Stomach (tissue), 9 donors: ENCODE measurements around the gene PIGX. TPM values are rescaled to one million over a fixed set of nuclear protein-coding genes. Genes with fewer than 3 reads are reported as not detected.
A peak's percentile ranks its signal among the peaks of the same experiment; 100 is the strongest.
"Not testable (repeated sequence)": the region's sequence is repeated elsewhere in the genome, so short reads cannot be mapped to it uniquely, and the experiment has no call there.

Source experiments
- DNase-seq, 2 donors: peaks; one replicate each; pipeline versions ENCODE4 v3.0.0 to v3.0.0-alpha.2; 2013 to 2019
- H3K27ac ChIP-seq, 5 donors: fragments of 200-600 bp in 4 of 5; sonication (generic) in 4 of 5; one replicate each; pipeline ENCODE4 v1.5.1; 2013 to 2019; ENCODE audit warnings: mild to moderate bottlenecking in 1 of 5, moderate library complexity in 1 of 5
- H3K27me3 ChIP-seq, 3 donors: fragments of 200-600 bp; sonication (generic); one replicate each; pipeline ENCODE4 v1.5.1; 2017 to 2019; ENCODE audit warnings: mixed run types in 1 of 3
- H3K36me3 ChIP-seq, 4 donors: fragments of 200-600 bp; sonication (generic); 1 replicate in 3 of 4; 2 replicates in 1 of 4; pipeline ENCODE4 v1.5.1; 2016 to 2019
- H3K4me1 ChIP-seq, 4 donors: fragments of 200-600 bp; sonication (generic); one replicate each; pipeline ENCODE4 v1.5.1; 2016 to 2019
- H3K4me3 ChIP-seq, 4 donors: fragments of 200-600 bp; sonication (generic) in 3 of 4; one replicate each; pipeline ENCODE4 v1.5.1; 2016 to 2019; ENCODE audit warnings: mild to moderate bottlenecking in 1 of 4
- H3K9me3 ChIP-seq, 4 donors: fragments of 200-600 bp; sonication (generic); one replicate each; pipeline ENCODE4 v1.5.1; 2016 to 2019
- EP300 ChIP-seq: sonication (generic); formaldehyde crosslinking; IDR thresholded peaks from one replicate; pipeline ENCODE4 v1.6.1; 2017; ENCODE audit warnings: antibody characterized with exemption
- POLR2A ChIP-seq, 4 donors: fragments of 450-650 bp; IDR thresholded peaks; one replicate each; pipeline ENCODE4 v1.6.1; 2016; ENCODE audit warnings: antibody characterized with exemption in 4 of 4, control low read depth in 2 of 4, mild to moderate bottlenecking in 1 of 4, moderate library complexity in 1 of 4
- POLR2AphosphoS5 ChIP-seq, 3 donors: sonication (generic); formaldehyde crosslinking; IDR thresholded peaks; one replicate each; pipeline ENCODE4 v1.6.1; 2016; ENCODE audit warnings: antibody characterized with exemption in 3 of 3
- WGBS, 5 donors: extraction: QIAGEN DNeasy Blood & Tissue Kit in 3 of 5; methylation state at CpG; one replicate each; pipeline versions ENCODE4 v1.1.5 to v1.1.7; 2013 to 2018; 5-methylcytosine and 5-hydroxymethylcytosine counted together
- intact Hi-C: fragments of 100-400 bp; cut with DNase I; formaldehyde crosslinking; loops from one replicate; pipeline ENCODE4 v1.15.1; 2023; ENCODE audit warnings: low total_unique reads
- polyA plus RNA-seq, 3 donors: library from polyadenylated mRNA; stranded (reverse); fragments of 200-250 nt; gene quantifications; one replicate each; pipeline ENCODE4 v1.2.3, GENCODE V29; 2013
- total RNA-seq, 5 donors: library from RNA; depleted of rRNA; stranded (reverse); fragments of >200 nt; gene quantifications; one replicate each; pipeline versions ENCODE4 v1.1.0 to v1.2.3, GENCODE V29; 2014 to 2016
- TF ChIP-seq, protein P1 (sequence below), 7 experiments: fragments of 450-650 bp in 4 of 7; fragments of 200-600 bp in 3 of 7; sonication (generic) in 3 of 7; IDR thresholded peaks; one replicate each; pipeline ENCODE4 v1.5.1; 2016 to 2019; ENCODE audit warnings: antibody characterized with exemption in 7 of 7, control low read depth in 2 of 7, mild to moderate bottlenecking in 1 of 7
- donor health status: healthy with polysubstance abuse.
- donor health status: Bipolar disorder and iron deficiency.
- donor health status: healthy.

The PIGX gene
- total and polyA plus RNA-seq, 8 donors: 4.6 to 60.8 (median 15.0) TPM

- H3K27ac ChIP-seq: no peak overlapping the region
- no peaks in the 10 kb centered on the region for H3K27me3 ChIP-seq
- no peak for DNase-seq
- TF ChIP-seq EP300: no peak
- TF ChIP-seq, protein P1, sequence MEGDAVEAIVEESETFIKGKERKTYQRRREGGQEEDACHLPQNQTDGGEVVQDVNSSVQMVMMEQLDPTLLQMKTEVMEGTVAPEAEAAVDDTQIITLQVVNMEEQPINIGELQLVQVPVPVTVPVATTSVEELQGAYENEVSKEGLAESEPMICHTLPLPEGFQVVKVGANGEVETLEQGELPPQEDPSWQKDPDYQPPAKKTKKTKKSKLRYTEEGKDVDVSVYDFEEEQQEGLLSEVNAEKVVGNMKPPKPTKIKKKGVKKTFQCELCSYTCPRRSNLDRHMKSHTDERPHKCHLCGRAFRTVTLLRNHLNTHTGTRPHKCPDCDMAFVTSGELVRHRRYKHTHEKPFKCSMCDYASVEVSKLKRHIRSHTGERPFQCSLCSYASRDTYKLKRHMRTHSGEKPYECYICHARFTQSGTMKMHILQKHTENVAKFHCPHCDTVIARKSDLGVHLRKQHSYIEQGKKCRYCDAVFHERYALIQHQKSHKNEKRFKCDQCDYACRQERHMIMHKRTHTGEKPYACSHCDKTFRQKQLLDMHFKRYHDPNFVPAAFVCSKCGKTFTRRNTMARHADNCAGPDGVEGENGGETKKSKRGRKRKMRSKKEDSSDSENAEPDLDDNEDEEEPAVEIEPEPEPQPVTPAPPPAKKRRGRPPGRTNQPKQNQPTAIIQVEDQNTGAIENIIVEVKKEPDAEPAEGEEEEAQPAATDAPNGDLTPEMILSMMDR (IDR thresholded peaks at IDR 0.05): no peak
- no peak for TF ChIP-seq POLR2A (IDR thresholded peaks at IDR 0.05)
- no peak for TF ChIP-seq POLR2AphosphoS5 (IDR thresholded peaks at IDR 0.05)
- peaks cover 0 to 11% (median 7%) of the 10 kb centered on the region in 4 donors for H3K36me3 ChIP-seq
- 81 to 90% (median 86%) methylated on average over 6 of the region's 6 CpGs for WGBS, 5 donors
- no peaks in the 10 kb centered on the region for H3K9me3 ChIP-seq
- peaks cover 11 to 23% (median 19%) of the 10 kb centered on the region in 4 donors for H3K4me1 ChIP-seq
- intact Hi-C loops: no loop called here
- H3K4me3 ChIP-seq: no peak overlapping the region
Observed at GRCh38 chr3:196737655-196738054, 25.5 kb downstream of the PIGX start.

GRCh38 chr3:196739671-196740480 is 27.7 kb downstream of the PIGX start, which contains the start of gene PAK2:
Gene PAK2 (plus strand): TSS chr3:196739857. CDS start chr3:196782647, 42,790 bp downstream.
- intact Hi-C loops: no loop called here
- Histone ChIP-seq H3K27ac (peak within 1 kb of the TSS; percentile 91 to 99 (median 98)), H3K4me3 (peak within 1 kb of the TSS; percentile 88 to 98 (median 92)), H3K9me3 (no peaks in the 10 kb centered on the region), H3K27me3 (no peaks in the 10 kb centered on the region), H3K36me3 (no peaks in the 10 kb centered on the region), H3K4me1 (peaks cover 11 to 44% (median 30%) of the 10 kb centered on the region in 4 donors)
- 0 to 2% (median 1%) methylated on average over 15 to 86 of the region's 86 CpGs for WGBS, 5 donors
- TF ChIP-seq POLR2AphosphoS5 (IDR thresholded peaks at IDR 0.05) (peak; percentile 59 to 93 (median 90)), POLR2A (IDR thresholded peaks at IDR 0.05) (no peak)
- TF ChIP-seq, protein P1 (IDR thresholded peaks at IDR 0.05): peak in 2 of 7 experiments; percentile 7 to 31
- DNase-seq: peak; percentile 94 to 96

GRCh38 chr3:196740481-196741248 is 28.5 kb downstream of the PIGX start:
- Histone ChIP-seq H3K36me3 (no peaks in the 10 kb centered on the region), H3K4me1 (peaks cover 11 to 52% (median 33%) of the 10 kb centered on the region in 4 donors), H3K27ac (peak overlapping the region; percentile 91 to 99 (median 98)), H3K9me3 (no peaks in the 10 kb centered on the region), H3K27me3 (no peaks in the 10 kb centered on the region), H3K4me3 (peak overlapping the region; percentile 88 to 98 (median 92))
- intact Hi-C loops: no loop called here
- TF ChIP-seq, protein P1 (IDR thresholded peaks at IDR 0.05): no peak
- TF ChIP-seq POLR2A (IDR thresholded peaks at IDR 0.05) (no peak), EP300 (no peak), POLR2AphosphoS5 (IDR thresholded peaks at IDR 0.05) (no peak)
- peak in 1 of 2 donors; percentile 77 for DNase-seq
- 0 to 1% (median 0%) methylated on average over 30 of the region's 30 CpGs for WGBS, 5 donors

GRCh38 chr3:196741249-196741889 is 29.2 kb downstream of the PIGX start:
- intact Hi-C loops: no loop called here
- DNase-seq: no peak
- no peaks in the 10 kb centered on the region for H3K27me3 ChIP-seq

GRCh38 chr3:196743569-196743968 is 31.4 kb downstream of the PIGX start:
- H3K4me3 ChIP-seq, intact Hi-C loops, H3K36me3 ChIP-seq, DNase-seq, H3K9me3 ChIP-seq, H3K27me3 ChIP-seq, H3K27ac ChIP-seq: not testable (repeated sequence)
- peaks cover 11 to 54% (median 34%) of the 10 kb centered on the region in 4 donors for H3K4me1 ChIP-seq
- 90 to 95% (median 93%) methylated on average over 10 of the region's 10 CpGs for WGBS, 5 donors

More at GRCh38 chr3:196741249-196741889, 29.2 kb downstream of the PIGX start:
- Histone ChIP-seq H3K27ac (peak overlapping the region in 4 of 5 donors; percentile 97 to 99 (median 98)), H3K9me3 (no peaks in the 10 kb centered on the region), H3K4me3 (peak overlapping the region; percentile 88 to 98 (median 92)), H3K4me1 (peaks cover 11 to 52% (median 33%) of the 10 kb centered on the region in 4 donors), H3K36me3 (peaks cover 0 to 5% (median 0%) of the 10 kb centered on the region in 4 donors)
- TF ChIP-seq, protein P1 (IDR thresholded peaks at IDR 0.05): no peak
- no peak for TF ChIP-seq EP300
- 10 to 23% (median 13%) methylated on average over 5 of the region's 5 CpGs for WGBS, 5 donors
